GM11168 (cell line): Measurements from ENCODE around the gene PDE9A.

Source experiments
- in situ Hi-C: fragments of 300-500 bp; cut with MboI; formaldehyde crosslinking; loops from one replicate; pipeline ENCODE4 v1.12.0; 2022; ENCODE audit warnings: low sequenced_read_pairs; ENCODE audit not compliant: unreplicated experiment

PDE9A gene

GRCh38 chr21:42734323-42734971 is 81.0 kb downstream of the PDE9A start:
- in situ Hi-C loops: no loop called here

GRCh38 chr21:42735061-42735460 is 81.6 kb downstream of the PDE9A start:
- in situ Hi-C loops: no loop called here

DNA sequence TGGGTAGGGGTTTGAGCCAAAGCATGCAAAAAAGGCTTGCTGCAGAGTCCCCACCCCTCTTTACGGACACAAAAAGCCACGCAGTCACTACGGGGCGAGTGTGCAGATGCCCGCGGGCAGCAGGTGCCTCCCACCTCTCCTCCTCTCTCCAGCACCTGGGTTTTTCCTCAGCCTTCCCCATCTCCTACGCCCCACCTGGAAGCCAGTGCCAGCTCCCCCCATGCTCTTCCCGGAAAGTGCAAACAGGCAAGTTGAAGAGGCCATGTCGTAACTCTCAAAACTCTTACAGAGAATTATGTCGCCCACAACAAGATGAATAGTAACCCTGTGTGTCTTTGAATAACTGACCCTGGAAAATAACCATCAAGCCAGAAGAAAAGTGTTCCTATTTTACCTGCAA is 82.5 kb downstream of the PDE9A start:
- in situ Hi-C loops: no loop called here

- in situ Hi-C loops: no loop called here
Measured at GRCh38 chr21:42736646-42737350, 83.4 kb downstream of the PDE9A start.

- in situ Hi-C loops: no loop called here
Measured at GRCh38 chr21:42737951-42738590, 84.7 kb downstream of the PDE9A start.

- in situ Hi-C loops: no loop called here
Measured at GRCh38 chr21:42739061-42739931, 85.9 kb downstream of the PDE9A start.

- in situ Hi-C loops: no loop called here
Measured at GRCh38 chr21:42740405-42740909, 87.0 kb downstream of the PDE9A start.

GRCh38 chr21:42741066-42741465 is 87.6 kb downstream of the PDE9A start:
- in situ Hi-C loops: no loop called here

DNA sequence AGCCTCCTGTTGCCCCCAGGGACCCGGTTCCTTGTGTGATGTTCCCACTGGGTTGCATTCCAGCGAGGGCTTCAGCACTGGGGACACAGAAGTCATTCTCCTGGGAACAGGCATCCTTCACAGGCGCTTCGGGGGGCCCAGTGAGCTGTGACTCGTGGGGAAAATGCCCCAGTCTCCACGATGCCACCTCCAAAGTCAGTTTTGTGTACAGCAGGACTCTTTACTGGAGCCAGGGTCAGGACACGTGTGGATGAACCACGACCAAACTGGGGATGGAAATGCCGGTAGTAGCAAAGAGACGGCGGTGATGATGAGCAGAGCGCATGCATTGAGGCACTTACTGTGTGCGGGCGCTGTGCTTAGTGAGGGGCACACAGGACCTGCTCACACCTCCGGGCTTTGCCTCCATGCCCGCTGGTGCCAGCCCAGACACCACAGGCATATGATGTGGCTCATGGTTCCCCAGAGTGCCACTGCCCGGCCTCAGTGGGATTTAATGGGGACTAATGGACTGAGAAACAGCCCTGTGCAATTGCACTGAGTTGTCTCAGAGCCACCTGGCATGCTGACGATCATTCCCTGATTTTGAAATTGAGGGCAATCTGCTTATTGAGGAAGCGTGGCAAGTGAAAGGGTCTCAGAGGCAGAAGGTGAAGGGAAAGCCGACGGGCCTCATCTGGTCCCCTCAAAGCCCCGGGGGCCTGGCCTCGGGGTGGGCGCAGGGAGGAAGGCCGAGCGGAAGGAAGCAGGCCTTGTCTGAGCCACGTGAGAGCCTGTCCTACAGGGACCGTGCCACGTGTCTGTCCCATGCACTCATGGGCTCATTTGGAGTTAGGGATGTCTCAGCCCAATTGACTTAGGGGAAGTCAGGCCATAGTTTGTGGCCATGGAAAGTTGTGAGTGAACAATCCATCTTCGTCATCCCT is 91.4 kb downstream of the PDE9A start:
- in situ Hi-C loops: no loop called here

DNA sequence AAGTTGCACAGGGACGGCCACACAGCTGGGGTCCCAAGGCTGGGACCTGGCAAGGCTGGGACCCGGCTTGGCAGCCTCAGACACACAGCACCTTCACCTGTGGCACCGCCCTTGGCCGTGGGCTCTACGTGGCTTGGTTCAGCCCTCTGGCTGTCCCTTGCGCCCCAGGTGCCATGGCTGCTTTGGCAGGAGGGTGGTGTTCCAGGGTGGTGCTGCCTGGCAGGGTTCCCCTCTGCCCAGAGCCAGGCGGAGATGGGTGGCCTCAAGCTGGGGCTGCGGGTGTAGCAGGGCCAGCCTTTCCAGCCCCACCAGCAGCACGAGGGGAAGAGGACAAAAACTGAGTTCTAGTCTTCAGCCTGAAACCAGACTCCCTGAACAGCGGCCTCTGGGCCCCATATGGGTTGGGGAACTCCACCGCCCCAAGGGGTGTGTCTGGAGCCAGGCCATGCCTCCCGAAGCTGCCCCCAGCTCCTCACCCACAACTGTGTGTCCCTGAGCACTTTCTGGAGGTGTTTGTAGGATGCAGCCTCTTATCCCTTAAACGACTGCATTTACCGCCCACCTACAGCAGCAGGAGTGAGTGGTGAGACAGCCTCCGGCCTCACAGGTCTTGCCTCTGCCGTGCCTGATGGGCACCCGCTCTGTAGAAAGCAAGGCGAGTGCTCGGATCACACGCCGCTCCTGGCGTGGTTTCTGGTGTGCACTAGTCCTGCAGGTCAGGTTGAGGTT is 92.3 kb downstream of the PDE9A start:
- in situ Hi-C loops: no loop called here

DNA sequence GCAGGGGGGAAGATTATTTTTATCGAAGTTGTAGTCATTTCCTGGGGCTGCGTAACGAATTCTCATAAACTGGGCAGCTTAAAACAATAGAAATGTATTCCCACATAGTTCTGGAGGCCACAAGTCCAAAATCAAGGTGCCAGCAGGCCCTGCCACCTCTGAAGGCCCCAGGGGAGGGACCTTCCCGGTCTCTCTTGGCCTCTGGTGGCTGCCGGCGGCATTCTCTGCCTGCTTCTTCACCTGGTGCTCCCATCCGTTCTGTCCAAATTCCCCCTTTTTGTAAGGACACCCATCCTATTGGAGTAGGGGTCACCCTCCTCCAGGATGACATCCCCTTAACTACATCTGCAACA is 92.8 kb downstream of the PDE9A start:
- in situ Hi-C loops: no loop called here

DNA sequence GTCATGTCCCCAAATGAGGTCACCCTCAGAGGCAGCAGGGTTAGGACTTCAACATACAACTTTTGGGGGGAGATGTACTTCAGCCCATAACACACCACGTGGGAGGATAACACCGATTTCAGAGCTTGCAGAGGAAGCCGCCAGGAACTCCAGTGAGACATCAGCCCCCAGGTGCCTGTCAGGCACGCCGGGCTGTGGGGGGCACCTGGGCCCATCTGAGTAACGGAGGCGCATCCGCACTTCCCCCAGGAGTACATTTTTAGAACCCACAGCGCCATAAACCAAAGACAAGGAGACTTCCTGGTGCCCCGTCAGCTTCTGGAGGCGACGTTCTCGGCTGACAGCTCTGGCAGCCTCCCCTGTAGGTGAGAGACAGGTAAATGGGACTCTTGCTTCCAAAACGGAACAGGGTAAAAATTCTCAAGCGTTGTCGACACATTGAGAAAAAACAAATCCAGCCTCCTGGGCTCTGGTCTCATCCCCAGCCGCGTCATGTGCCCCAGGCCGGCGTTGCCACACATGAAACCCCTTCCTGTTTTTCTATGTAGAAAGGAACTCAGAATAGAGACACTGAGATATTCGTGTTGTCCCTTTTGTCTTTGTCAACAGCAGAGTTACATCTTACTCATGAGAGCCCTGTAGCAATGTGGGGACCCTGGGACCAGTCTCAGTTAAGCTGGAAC is 93.3 kb downstream of the PDE9A start:
- in situ Hi-C loops: no loop called here

- in situ Hi-C loops: no loop called here
Measured at GRCh38 chr21:42747276-42747701, 93.9 kb downstream of the PDE9A start.

DNA sequence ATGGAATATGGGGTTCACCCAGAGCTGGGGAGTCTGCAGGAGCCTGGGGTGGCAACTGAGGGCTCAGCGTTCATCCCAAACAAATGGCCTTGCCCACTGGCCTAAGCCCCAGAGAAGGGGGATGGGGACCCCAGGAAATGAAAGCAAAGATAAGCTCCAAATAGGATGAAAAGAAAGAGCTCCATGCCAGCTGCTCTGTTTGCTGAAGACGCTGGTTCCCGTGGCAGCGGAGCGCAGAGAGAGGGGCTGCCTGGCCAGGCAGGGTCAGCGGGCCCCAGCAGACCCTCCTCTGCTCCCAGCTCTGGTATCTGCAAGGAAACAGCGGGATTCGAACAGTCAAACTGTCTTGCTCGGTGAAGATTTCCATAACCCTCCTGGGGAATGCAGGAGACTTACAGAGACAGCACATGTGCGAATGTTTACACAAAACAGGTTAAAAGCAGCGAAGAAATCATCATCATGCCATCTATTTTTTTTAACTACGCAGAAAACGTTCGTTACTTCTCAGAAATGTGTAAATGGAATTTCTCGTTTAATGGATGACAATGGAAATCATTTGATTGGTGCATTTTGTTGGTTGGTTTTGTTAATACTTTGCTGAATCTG is 94.4 kb downstream of the PDE9A start:
- in situ Hi-C loops: no loop called here

GRCh38 chr21:42748620-42749176 is 95.3 kb downstream of the PDE9A start:
- in situ Hi-C loops: no loop called here

DNA sequence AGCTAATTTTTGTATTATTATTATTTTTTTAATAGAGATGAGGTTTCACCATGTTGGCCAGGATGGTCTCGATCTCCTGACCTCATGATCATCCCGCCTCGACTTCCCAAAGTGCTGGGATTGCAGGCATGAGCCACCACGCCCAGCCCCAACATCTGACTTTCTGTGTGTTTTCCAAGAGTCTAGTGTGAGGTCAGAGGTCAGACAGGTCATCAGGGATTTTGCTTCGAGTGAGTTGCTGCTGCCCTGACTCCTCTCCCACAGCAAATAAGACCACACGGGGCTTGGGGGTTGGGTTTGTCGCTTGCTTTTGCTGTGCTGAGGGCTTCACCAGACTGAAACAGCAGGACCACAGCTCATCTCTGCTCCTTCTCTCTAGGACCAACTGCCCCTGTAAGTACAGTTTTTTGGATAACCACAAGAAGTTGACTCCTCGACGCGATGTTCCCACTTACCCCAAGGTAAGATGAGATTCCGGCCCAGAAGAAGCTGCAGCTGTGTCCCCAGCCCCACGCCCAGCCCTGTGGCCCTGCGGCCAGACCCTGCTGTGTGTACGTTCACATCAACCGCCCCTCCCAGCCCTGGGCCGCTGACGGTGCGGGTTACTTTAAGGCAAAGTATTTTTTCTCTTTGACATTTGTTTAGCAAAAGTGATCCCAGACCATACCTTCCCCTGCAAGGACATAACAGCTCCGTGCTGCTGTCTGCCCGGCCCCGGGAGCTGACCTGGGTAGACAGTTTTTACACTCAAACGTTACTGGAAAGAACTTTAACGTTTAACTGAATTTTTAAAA is 97.5 kb downstream of the PDE9A start:
- in situ Hi-C loops: no loop called here

GRCh38 chr21:42751866-42752265 is 98.4 kb downstream of the PDE9A start:
- in situ Hi-C loops: no loop called here
